SK-N-SH (cell line): ENCODE measurements around the gene KRT80. TPM values are rescaled to one million over a fixed set of nuclear protein-coding genes. Genes with fewer than 3 reads are reported as not detected.

Experiments used
- CTCF ChIA-PET: fragments of 300-600, 350-600 bp; formaldehyde crosslinking; extraction: SDS; loops from one replicate; lab custom pipeline; 2021; lab: Yijun Ruan, JAX
- POLR2A ChIA-PET: fragments of 350-600 bp; sonication (Branson Sonifier 250); formaldehyde crosslinking; extraction: SDS; loops from one replicate; lab custom pipeline; 2020; ENCODE audit warnings: antibody characterized with exemption, inconsistent platforms; lab: Yijun Ruan, JAX
- DNase-seq: peaks from one replicate; pipeline ENCODE4 v3.0.0; 2012
- H2AFZ ChIP-seq: fragments of 200-600 bp; sonication (generic); 2 replicates; pipeline ENCODE4 v1.8.1; 2016; ENCODE audit warnings: antibody characterized with exemption, mild to moderate bottlenecking, low read depth
- H3F3A ChIP-seq: fragments of 200-600 bp; sonication (generic); replicated peaks from 2 replicates; pipeline ENCODE3; 2016; ENCODE audit warnings: antibody characterized with exemption, mild to moderate bottlenecking; ENCODE audit not compliant: insufficient read depth
- H3K27ac ChIP-seq, 2 experiments: fragments of 200-500 bp in 1 of 2; fragments of 200-600 bp in 1 of 2; sonication (Bioruptor generic) in 1 of 2; sonication (generic), shearing (Covaris generic) in 1 of 2; 2 replicates each; pipeline versions ENCODE4 v1.5.1 to v1.6.1; 2014 to 2016; ENCODE audit warnings: low read depth in 2 of 2, inconsistent platforms in 1 of 2, low read length in 1 of 2, mild to moderate bottlenecking in 1 of 2, mixed read lengths in 1 of 2
- H3K27me3 ChIP-seq: fragments of 200-600 bp; sonication (generic), shearing (Covaris generic); 2 replicates; pipeline ENCODE4 v1.6.1; 2016; ENCODE audit warnings: mixed run types; ENCODE audit not compliant: insufficient read depth
- H3K36me3 ChIP-seq, 2 experiments: fragments of 200-500 bp in 1 of 2; fragments of 200-600 bp in 1 of 2; sonication (Bioruptor generic) in 1 of 2; sonication (generic) in 1 of 2; replicated peaks in 1 of 2; 2 replicates each; pipeline versions ENCODE3 to v1.5.1; 2014 to 2016; ENCODE audit warnings: low read length in 1 of 2, mild to moderate bottlenecking in 1 of 2; ENCODE audit not compliant: insufficient read depth in 2 of 2, control insufficient read depth in 1 of 2
- H3K4me1 ChIP-seq, 2 experiments: fragments of 200-500 bp in 1 of 2; fragments of 200-600 bp in 1 of 2; sonication (Bioruptor generic) in 1 of 2; sonication (generic), shearing (Covaris generic) in 1 of 2; 2 replicates each; pipeline versions ENCODE4 v1.5.1 to v1.6.1; 2014 to 2016; ENCODE audit warnings: low read depth in 1 of 2, low read length in 1 of 2, mixed run types in 1 of 2; ENCODE audit not compliant: insufficient read depth in 2 of 2, control insufficient read depth in 1 of 2
- H3K4me2 ChIP-seq: fragments of 200-600 bp; sonication (generic), shearing (Covaris generic); 2 replicates; pipeline ENCODE4 v1.6.1; 2017; ENCODE audit warnings: mixed run types
- H3K4me3 ChIP-seq, 2 experiments: fragments of 200-500 bp in 1 of 2; fragments of 200-600 bp in 1 of 2; sonication (Bioruptor generic) in 1 of 2; sonication (generic), shearing (Covaris generic) in 1 of 2; 2 replicates each; pipeline versions ENCODE4 v1.5.1 to v1.8.1; 2014 to 2016; ENCODE audit warnings: low read depth in 2 of 2, inconsistent platforms in 1 of 2, low read length in 1 of 2, mild to moderate bottlenecking in 1 of 2, mixed read lengths in 1 of 2, moderate library complexity in 1 of 2
- H3K79me2 ChIP-seq: fragments of 200-600 bp; sonication (generic); 2 replicates; pipeline ENCODE4 v1.8.1; 2017; ENCODE audit warnings: mild to moderate bottlenecking; ENCODE audit not compliant: insufficient read depth
- H3K9ac ChIP-seq: fragments of 200-600 bp; sonication (generic); 2 replicates; pipeline ENCODE4 v1.6.1; 2017; ENCODE audit warnings: mixed run types
- H3K9me2 ChIP-seq: fragments of 200-600 bp; sonication (generic); 2 replicates; pipeline ENCODE4 v1.6.1; 2017; ENCODE audit warnings: mixed run types
- H3K9me3 ChIP-seq: fragments of 200-600 bp; sonication (generic); 2 replicates; pipeline ENCODE4 v1.6.1; 2017; ENCODE audit warnings: mixed run types, mild to moderate bottlenecking, moderate library complexity
- H4K20me1 ChIP-seq: fragments of 200-600 bp; sonication (generic); 2 replicates; pipeline ENCODE4 v1.6.1; 2017; ENCODE audit warnings: mild to moderate bottlenecking, mixed run types; ENCODE audit not compliant: insufficient read depth
- CHD2 ChIP-seq: fragments of 150-350 bp; IDR thresholded peaks from 2 replicates; pipeline ENCODE4 v1.6.1; 2018; ENCODE audit warnings: low read length; ENCODE audit not compliant: partially characterized antibody
- ELF1 ChIP-seq: IDR thresholded peaks from 2 replicates; pipeline ENCODE4 v1.4.0; 2012
- EP300 ChIP-seq, 2 experiments: IDR thresholded peaks; 2 replicates each; pipeline versions ENCODE4 v1.4.0 to v1.6.1; 2012; ENCODE audit warnings: borderline replicate concordance in 1 of 2, low read depth in 1 of 2, low read length in 1 of 2
- EZH2phosphoT487 ChIP-seq: fragments of 200-600 bp; sonication (generic); IDR thresholded peaks from 2 replicates; pipeline ENCODE4 v1.6.1; 2017; ENCODE audit warnings: low read depth, mixed run types, mild to moderate bottlenecking, antibody characterized with exemption, moderate library complexity, borderline replicate concordance
- FOSL2 ChIP-seq: IDR thresholded peaks from 2 replicates; pipeline ENCODE4 v1.4.0; 2012; ENCODE audit warnings: low read depth, mild to moderate bottlenecking, moderate library complexity, borderline replicate concordance
- GATA2 ChIP-seq: sonication (generic); formaldehyde crosslinking; IDR thresholded peaks from 2 replicates; pipeline ENCODE4 v1.5.0; 2020; ENCODE audit warnings: mild to moderate bottlenecking, missing genetic modification reagents
- JUND ChIP-seq: IDR thresholded peaks from 2 replicates; pipeline ENCODE4 v1.4.0; 2012
- MXI1 ChIP-seq: IDR thresholded peaks from 2 replicates; pipeline ENCODE4 v1.6.1; 2012; ENCODE audit warnings: mild to moderate bottlenecking, low read depth, low read length, improper control_type of control experiment
- NFIC ChIP-seq: IDR thresholded peaks from 2 replicates; pipeline ENCODE4 v1.4.0; 2012; ENCODE audit warnings: borderline replicate concordance
- NRF1 ChIP-seq: IDR thresholded peaks from 2 replicates; pipeline ENCODE4 v1.6.1; 2012; ENCODE audit warnings: low read depth, mild to moderate bottlenecking, low read length
- RAD21 ChIP-seq: IDR thresholded peaks from 2 replicates; pipeline ENCODE4 v1.6.1; 2012; ENCODE audit warnings: mild to moderate bottlenecking, low read length
- RFX5 ChIP-seq: IDR thresholded peaks from 2 replicates; pipeline ENCODE4 v1.6.1; 2012; ENCODE audit warnings: mild to moderate bottlenecking, improper control_type of control experiment, low read length
- SIN3A ChIP-seq: IDR thresholded peaks from 2 replicates; pipeline ENCODE4 v1.6.1; 2012; ENCODE audit warnings: low read depth, mild to moderate bottlenecking, low read length, moderate library complexity, borderline replicate concordance
- SMC3 ChIP-seq: IDR thresholded peaks from 2 replicates; pipeline ENCODE4 v1.6.1; 2012; ENCODE audit warnings: low read depth, low read length, improper control_type of control experiment
- TEAD4 ChIP-seq: IDR thresholded peaks from 2 replicates; pipeline ENCODE4 v1.4.0; 2012; ENCODE audit warnings: mild to moderate bottlenecking, borderline replicate concordance; ENCODE audit not compliant: insufficient read depth
- WGBS: methylation state at CpG from one replicate; pipeline ENCODE4 v1.1.6; 2017; ENCODE audit warnings: low lambda C conversion rate; 5-methylcytosine and 5-hydroxymethylcytosine counted together
- polyA plus RNA-seq, 3 experiments: library from polyadenylated mRNA; depleted of rRNA; stranded (reverse); fragments of >200 nt; gene quantifications; 2 replicates each; pipeline ENCODE4 v1.2.3, GENCODE V29; 2012
- TF ChIP-seq, protein P1 (sequence below): IDR thresholded peaks from 2 replicates; pipeline ENCODE4 v1.4.0; 2012; ENCODE audit warnings: low read depth
- TF ChIP-seq, protein P2 (sequence below): fragments of 200-600 bp; sonication (generic); IDR thresholded peaks from 2 replicates; pipeline ENCODE4 v1.6.1; 2017; ENCODE audit warnings: antibody characterized with exemption, mild to moderate bottlenecking, moderate library complexity
- TF ChIP-seq, protein P3 (sequence below): IDR thresholded peaks from 2 replicates; pipeline ENCODE4 v1.6.1; 2012; ENCODE audit warnings: mild to moderate bottlenecking, low read depth, low read length, moderate library complexity

The KRT80 gene
- polyA plus RNA-seq, 1 of the 3 experiments (the other 2 are of a cell fraction): 14.9 TPM

DNA sequence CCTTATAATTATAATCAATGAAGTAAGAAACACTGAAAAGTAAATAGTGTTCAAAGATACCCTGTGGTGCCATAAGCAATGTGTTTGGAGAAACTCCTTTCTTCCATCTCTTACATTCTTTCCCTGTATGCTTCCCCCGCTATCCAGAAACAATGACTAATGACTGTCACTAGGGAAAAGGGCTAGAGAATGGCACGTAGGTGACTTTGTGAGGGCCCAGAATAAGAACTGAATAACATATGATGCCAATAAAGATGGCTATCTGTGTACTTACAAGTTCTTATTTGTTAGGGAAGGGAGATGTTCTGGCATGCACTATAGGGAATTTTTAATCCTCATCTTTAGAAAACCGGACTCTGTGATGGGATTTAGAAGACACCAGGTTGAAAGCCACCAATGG is 36.6 kb upstream of the KRT80 start:
- H3K36me3 ChIP-seq: no peaks in the 10 kb centered on the region
- 62% methylated on average over 3 of the region's 3 CpGs for WGBS
- H3K27me3 ChIP-seq: no peaks in the 10 kb centered on the region
- H3K4me3 ChIP-seq: no peak overlapping the region
- POLR2A ChIA-PET: no interaction called here
- TF ChIP-seq NRF1 (no peak), EZH2phosphoT487 (no peak), ELF1 (no peak), EP300 (IDR thresholded peaks at IDR 0.05; ENCODE audit: borderline replicate concordance in 1 of 2, low read depth in 1 of 2, low read length in 1 of 2) (no peak), GATA2 (CRISPR knock-in tag) (no peak), JUND (no peak), CHD2 (no peak), TEAD4 (no peak), NFIC (no peak), RAD21 (no peak), SMC3 (no peak), RFX5 (no peak), FOSL2 (no peak), MXI1 (no peak), SIN3A (no peak)
- TF ChIP-seq, protein P1, sequence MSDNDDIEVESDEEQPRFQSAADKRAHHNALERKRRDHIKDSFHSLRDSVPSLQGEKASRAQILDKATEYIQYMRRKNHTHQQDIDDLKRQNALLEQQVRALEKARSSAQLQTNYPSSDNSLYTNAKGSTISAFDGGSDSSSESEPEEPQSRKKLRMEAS: no peak
- TF ChIP-seq, protein P2, sequence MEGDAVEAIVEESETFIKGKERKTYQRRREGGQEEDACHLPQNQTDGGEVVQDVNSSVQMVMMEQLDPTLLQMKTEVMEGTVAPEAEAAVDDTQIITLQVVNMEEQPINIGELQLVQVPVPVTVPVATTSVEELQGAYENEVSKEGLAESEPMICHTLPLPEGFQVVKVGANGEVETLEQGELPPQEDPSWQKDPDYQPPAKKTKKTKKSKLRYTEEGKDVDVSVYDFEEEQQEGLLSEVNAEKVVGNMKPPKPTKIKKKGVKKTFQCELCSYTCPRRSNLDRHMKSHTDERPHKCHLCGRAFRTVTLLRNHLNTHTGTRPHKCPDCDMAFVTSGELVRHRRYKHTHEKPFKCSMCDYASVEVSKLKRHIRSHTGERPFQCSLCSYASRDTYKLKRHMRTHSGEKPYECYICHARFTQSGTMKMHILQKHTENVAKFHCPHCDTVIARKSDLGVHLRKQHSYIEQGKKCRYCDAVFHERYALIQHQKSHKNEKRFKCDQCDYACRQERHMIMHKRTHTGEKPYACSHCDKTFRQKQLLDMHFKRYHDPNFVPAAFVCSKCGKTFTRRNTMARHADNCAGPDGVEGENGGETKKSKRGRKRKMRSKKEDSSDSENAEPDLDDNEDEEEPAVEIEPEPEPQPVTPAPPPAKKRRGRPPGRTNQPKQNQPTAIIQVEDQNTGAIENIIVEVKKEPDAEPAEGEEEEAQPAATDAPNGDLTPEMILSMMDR: no peak
- TF ChIP-seq, protein P3, sequence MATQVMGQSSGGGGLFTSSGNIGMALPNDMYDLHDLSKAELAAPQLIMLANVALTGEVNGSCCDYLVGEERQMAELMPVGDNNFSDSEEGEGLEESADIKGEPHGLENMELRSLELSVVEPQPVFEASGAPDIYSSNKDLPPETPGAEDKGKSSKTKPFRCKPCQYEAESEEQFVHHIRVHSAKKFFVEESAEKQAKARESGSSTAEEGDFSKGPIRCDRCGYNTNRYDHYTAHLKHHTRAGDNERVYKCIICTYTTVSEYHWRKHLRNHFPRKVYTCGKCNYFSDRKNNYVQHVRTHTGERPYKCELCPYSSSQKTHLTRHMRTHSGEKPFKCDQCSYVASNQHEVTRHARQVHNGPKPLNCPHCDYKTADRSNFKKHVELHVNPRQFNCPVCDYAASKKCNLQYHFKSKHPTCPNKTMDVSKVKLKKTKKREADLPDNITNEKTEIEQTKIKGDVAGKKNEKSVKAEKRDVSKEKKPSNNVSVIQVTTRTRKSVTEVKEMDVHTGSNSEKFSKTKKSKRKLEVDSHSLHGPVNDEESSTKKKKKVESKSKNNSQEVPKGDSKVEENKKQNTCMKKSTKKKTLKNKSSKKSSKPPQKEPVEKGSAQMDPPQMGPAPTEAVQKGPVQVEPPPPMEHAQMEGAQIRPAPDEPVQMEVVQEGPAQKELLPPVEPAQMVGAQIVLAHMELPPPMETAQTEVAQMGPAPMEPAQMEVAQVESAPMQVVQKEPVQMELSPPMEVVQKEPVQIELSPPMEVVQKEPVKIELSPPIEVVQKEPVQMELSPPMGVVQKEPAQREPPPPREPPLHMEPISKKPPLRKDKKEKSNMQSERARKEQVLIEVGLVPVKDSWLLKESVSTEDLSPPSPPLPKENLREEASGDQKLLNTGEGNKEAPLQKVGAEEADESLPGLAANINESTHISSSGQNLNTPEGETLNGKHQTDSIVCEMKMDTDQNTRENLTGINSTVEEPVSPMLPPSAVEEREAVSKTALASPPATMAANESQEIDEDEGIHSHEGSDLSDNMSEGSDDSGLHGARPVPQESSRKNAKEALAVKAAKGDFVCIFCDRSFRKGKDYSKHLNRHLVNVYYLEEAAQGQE: no peak
- CTCF ChIA-PET: no interaction called here
- H3K9me3 ChIP-seq: peaks cover 4% of the 10 kb centered on the region; the same call in 1 of the 2 replicates
- H3K79me2 ChIP-seq: no peaks in the 10 kb centered on the region
- H3K4me2 ChIP-seq: no peak overlapping the region
- no peak overlapping the region for H3K9ac ChIP-seq
- no peak overlapping the region for H2AFZ ChIP-seq
- H3F3A ChIP-seq: peaks cover 42% of the 10 kb centered on the region
- H3K27ac ChIP-seq: peak overlapping the region in 1 of 2 experiments; percentile 97; a peak in 2 of 4 replicates
- peaks cover 0 to 19% of the 10 kb centered on the region in 2 experiments; a peak in 3 of 4 replicates for H3K4me1 ChIP-seq
- H3K9me2 ChIP-seq: no peaks in the 10 kb centered on the region
- H4K20me1 ChIP-seq: no peaks in the 10 kb centered on the region
- no peak for DNase-seq
